ENCODE results near the gene POMC. TPM values are rescaled to one million over a fixed set of nuclear protein-coding genes. Genes with fewer than 3 reads are reported as not detected.

POMC gene
- total RNA-seq, 1 donor from 2014 or later, result not detected

DNA sequence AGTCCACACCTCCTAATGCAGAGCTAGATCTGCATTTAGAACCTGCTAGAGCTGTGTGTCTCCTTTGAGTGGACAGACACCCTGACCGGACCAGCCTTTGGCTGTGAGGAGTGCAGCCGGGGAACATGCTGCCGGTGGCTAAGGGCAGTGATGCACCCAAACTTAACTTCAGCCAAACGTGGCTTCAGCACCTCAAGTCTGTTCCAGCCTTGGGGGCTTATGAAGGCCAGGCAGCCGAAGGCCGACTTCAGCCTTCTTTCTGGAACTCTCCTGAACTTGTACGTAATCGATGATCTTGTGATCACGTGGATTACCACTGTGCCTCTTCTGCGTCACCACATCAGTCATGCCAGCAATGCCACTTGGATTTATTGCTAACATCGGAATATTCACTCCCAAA, 49.1 kb downstream of the POMC start:
- no peak overlapping the region for H2AFZ ChIP-seq (replicated peaks)
- Mint-ChIP-seq H3K4me1 (no peaks in the 10 kb centered on the region), H3K36me3 (peaks cover 11% of the 10 kb centered on the region), H3K27me3 (ENCODE audit: insufficient read depth, low read depth) (peaks cover 4% of the 10 kb centered on the region), H3K9me3 (no peaks in the 10 kb centered on the region), H3K27ac (no peak overlapping the region), H3K4me3 (no peak overlapping the region)
- H3K79me2 ChIP-seq (ENCODE audit: low read depth), result no peaks in the 10 kb centered on the region
- no peak overlapping the region for H3K9ac ChIP-seq
- TF ChIP-seq, protein P1, sequence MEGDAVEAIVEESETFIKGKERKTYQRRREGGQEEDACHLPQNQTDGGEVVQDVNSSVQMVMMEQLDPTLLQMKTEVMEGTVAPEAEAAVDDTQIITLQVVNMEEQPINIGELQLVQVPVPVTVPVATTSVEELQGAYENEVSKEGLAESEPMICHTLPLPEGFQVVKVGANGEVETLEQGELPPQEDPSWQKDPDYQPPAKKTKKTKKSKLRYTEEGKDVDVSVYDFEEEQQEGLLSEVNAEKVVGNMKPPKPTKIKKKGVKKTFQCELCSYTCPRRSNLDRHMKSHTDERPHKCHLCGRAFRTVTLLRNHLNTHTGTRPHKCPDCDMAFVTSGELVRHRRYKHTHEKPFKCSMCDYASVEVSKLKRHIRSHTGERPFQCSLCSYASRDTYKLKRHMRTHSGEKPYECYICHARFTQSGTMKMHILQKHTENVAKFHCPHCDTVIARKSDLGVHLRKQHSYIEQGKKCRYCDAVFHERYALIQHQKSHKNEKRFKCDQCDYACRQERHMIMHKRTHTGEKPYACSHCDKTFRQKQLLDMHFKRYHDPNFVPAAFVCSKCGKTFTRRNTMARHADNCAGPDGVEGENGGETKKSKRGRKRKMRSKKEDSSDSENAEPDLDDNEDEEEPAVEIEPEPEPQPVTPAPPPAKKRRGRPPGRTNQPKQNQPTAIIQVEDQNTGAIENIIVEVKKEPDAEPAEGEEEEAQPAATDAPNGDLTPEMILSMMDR (IDR thresholded peaks at IDR 0.05), result no peak
- TF ChIP-seq EZH2phosphoT487 (IDR thresholded peaks at IDR 0.05), result no peak
- TF ChIP-seq EZH2 (IDR thresholded peaks at IDR 0.05), result no peak
- no peaks in the 10 kb centered on the region for H4K20me1 ChIP-seq (ENCODE audit: low read depth)
- H3K36me3 ChIP-seq, result no peaks in the 10 kb centered on the region
- no peak overlapping the region for H3K27ac ChIP-seq
- no peaks in the 10 kb centered on the region for H3K9me3 ChIP-seq (ENCODE audit: low read depth)
- no peaks in the 10 kb centered on the region for H3K27me3 ChIP-seq
- no peak overlapping the region for H3K4me3 ChIP-seq
- no peaks in the 10 kb centered on the region for H3K4me1 ChIP-seq
- no peaks in the 10 kb centered on the region for H3F3A ChIP-seq (ENCODE audit: low read depth)
- no peak overlapping the region for H3K4me2 ChIP-seq
- no peak for DNase-seq (ENCODE audit: low spot score)

DNA sequence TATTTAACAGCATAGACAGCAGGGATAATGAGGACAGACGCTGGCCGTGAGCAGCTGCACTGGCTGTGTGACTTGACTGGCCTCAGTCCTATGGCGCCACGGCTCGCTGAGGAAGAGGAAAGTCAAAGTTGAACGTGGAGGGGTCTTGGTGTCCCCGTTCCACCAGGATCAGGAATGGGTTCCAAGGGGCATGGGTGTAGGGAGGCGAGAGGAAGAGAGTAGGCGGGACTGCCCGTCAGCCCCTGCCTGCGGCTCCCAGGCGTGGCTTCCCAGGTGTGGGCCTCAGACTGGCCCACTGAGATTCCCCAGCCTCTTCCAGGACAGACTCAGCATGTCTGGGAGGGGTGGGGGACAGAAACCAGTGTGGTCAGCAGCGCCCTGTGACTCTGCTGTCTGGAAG, 51.4 kb downstream of the POMC start:
- peaks cover 4% of the 10 kb centered on the region for H3K36me3 Mint-ChIP-seq
- no peak overlapping the region for H3K27ac Mint-ChIP-seq
- H3K4me3 Mint-ChIP-seq, result no peak overlapping the region
- Histone ChIP-seq H3K27ac (no peak overlapping the region), H3K4me3 (no peak overlapping the region), H3K4me1 (no peaks in the 10 kb centered on the region), H3K27me3 (no peaks in the 10 kb centered on the region), H3K79me2 (ENCODE audit: low read depth) (no peaks in the 10 kb centered on the region), H3K4me2 (no peak overlapping the region), H3K9ac (no peak overlapping the region), H4K20me1 (ENCODE audit: low read depth) (no peaks in the 10 kb centered on the region), H3K9me3 (ENCODE audit: low read depth) (no peaks in the 10 kb centered on the region), H2AFZ (replicated peaks) (no peak overlapping the region), H3K36me3 (no peaks in the 10 kb centered on the region), H3F3A (ENCODE audit: low read depth) (no peaks in the 10 kb centered on the region)
- peaks cover 3% of the 10 kb centered on the region for H3K4me1 Mint-ChIP-seq
- no peaks in the 10 kb centered on the region for H3K9me3 Mint-ChIP-seq
- DNase-seq (ENCODE audit: low spot score), result no peak
- peaks cover 2% of the 10 kb centered on the region for H3K27me3 Mint-ChIP-seq (ENCODE audit: insufficient read depth, low read depth)
- TF ChIP-seq, protein P1 (IDR thresholded peaks at IDR 0.05), result no peak
- TF ChIP-seq EZH2 (IDR thresholded peaks at IDR 0.05), result no peak
- no peak for TF ChIP-seq EZH2phosphoT487 (IDR thresholded peaks at IDR 0.05)

DNA sequence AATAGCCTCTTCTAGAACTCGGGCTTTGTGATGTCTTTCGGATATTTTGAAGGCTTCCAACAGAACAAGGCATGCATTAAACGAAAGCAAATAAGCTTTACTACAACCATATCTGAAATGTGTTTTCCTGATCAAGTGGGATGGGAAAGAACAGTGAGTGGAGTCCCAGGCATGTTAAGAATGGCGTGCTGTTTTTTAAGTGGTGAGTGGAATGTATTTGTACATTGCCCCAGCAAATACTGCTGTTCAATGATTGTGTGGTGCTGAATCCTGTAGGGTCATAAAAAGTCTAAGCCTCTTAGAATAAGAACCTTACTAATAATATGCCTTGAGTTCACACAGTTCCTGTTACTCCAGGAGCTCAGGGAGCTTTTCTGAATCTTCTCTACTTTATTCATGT, 52.5 kb downstream of the POMC start:
- Histone ChIP-seq H3K4me1 (no peaks in the 10 kb centered on the region), H3K9ac (no peak overlapping the region), H3F3A (ENCODE audit: low read depth) (no peaks in the 10 kb centered on the region), H3K27ac (no peak overlapping the region), H3K9me3 (ENCODE audit: low read depth) (no peaks in the 10 kb centered on the region), H3K36me3 (no peaks in the 10 kb centered on the region), H3K79me2 (ENCODE audit: low read depth) (no peaks in the 10 kb centered on the region), H2AFZ (replicated peaks) (no peak overlapping the region), H3K4me3 (no peak overlapping the region), H4K20me1 (ENCODE audit: low read depth) (no peaks in the 10 kb centered on the region), H3K27me3 (no peaks in the 10 kb centered on the region), H3K4me2 (no peak overlapping the region)
- TF ChIP-seq EZH2phosphoT487 (IDR thresholded peaks at IDR 0.05) (no peak), EZH2 (IDR thresholded peaks at IDR 0.05) (no peak)
- TF ChIP-seq, protein P1 (IDR thresholded peaks at IDR 0.05), result no peak
- DNase-seq (ENCODE audit: low spot score), result no peak
- no peak overlapping the region for H3K27ac Mint-ChIP-seq
- no peaks in the 10 kb centered on the region for H3K9me3 Mint-ChIP-seq
- peaks cover 4% of the 10 kb centered on the region for H3K36me3 Mint-ChIP-seq
- H3K27me3 Mint-ChIP-seq (ENCODE audit: insufficient read depth, low read depth), result no peaks in the 10 kb centered on the region
- H3K4me1 Mint-ChIP-seq, result peaks cover 5% of the 10 kb centered on the region
- H3K4me3 Mint-ChIP-seq, result no peak overlapping the region

Data from neural progenitor cell (in vitro differentiated cells).